Chondrocyte (in vitro differentiated cells): Measurements from ENCODE around the gene NMS. TPM values are rescaled to one million over a fixed set of nuclear protein-coding genes. Genes with fewer than 3 reads are reported as not detected.

Experiments
- DNase-seq: peaks from one replicate; pipeline ENCODE4 v3.0.0; 2021; ENCODE audit warnings: mixed read lengths, low spot score
- H3K27ac Mint-ChIP-seq: one replicate; pipeline ENCODE4 v1.8.0; 2021; ENCODE audit warnings: mild to moderate bottlenecking, moderate library complexity, mixed read lengths; ENCODE audit not compliant: unreplicated experiment
- H3K27me3 Mint-ChIP-seq: 2 replicates; pipeline ENCODE4 v1.8.0; 2021; ENCODE audit warnings: low read depth, mixed read lengths
- H3K36me3 Mint-ChIP-seq: 2 replicates; pipeline ENCODE4 v1.8.0; 2021; ENCODE audit warnings: low read depth, mixed read lengths
- H3K4me1 Mint-ChIP-seq: 2 replicates; pipeline ENCODE4 v1.8.0; 2021; ENCODE audit warnings: low read depth, mild to moderate bottlenecking, mixed read lengths
- H3K4me3 Mint-ChIP-seq: one replicate; pipeline ENCODE4 v1.8.0; 2021; ENCODE audit warnings: mild to moderate bottlenecking, moderate library complexity, mixed read lengths; ENCODE audit not compliant: unreplicated experiment
- H3K9me3 Mint-ChIP-seq: 2 replicates; pipeline ENCODE4 v1.8.0; 2021; ENCODE audit warnings: low read depth, mixed read lengths
- total RNA-seq: library from RNA; stranded (reverse); gene quantifications from 3 replicates; pipeline ENCODE4 v1.2.1, GENCODE V29; 2021
- TF ChIP-seq, protein P1 (sequence below): fragments of 200-600 bp; sonication (generic); IDR thresholded peaks from 2 replicates; pipeline ENCODE4 v1.5.0; 2021; ENCODE audit warnings: antibody characterized with exemption, mild to moderate bottlenecking, moderate library complexity

NMS gene
- total RNA-seq, 1 donor from 2014 or later, result not detected

DNA sequence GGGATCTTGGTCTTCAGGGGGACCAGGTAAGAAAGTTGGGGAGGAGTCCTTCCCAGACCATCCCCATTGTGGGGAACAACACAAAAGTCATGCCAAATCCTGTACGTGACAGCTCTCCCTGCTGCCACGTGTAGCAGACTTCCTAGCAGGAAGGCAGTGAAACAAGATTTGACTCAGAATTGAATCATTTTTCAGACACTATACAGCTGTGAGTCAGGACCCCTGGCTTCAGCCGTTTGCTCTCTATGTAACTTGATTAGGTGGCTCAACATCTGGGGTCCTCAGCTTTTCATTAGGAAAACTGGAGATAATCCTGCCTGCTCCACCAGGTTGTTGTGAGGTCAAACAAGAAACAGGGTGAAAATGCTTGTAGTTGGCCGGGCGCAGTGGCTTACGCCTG, 59.6 kb downstream of the NMS start:
- no peak overlapping the region for H3K27ac Mint-ChIP-seq
- H3K4me3 Mint-ChIP-seq, result no peak overlapping the region
- TF ChIP-seq, protein P1, sequence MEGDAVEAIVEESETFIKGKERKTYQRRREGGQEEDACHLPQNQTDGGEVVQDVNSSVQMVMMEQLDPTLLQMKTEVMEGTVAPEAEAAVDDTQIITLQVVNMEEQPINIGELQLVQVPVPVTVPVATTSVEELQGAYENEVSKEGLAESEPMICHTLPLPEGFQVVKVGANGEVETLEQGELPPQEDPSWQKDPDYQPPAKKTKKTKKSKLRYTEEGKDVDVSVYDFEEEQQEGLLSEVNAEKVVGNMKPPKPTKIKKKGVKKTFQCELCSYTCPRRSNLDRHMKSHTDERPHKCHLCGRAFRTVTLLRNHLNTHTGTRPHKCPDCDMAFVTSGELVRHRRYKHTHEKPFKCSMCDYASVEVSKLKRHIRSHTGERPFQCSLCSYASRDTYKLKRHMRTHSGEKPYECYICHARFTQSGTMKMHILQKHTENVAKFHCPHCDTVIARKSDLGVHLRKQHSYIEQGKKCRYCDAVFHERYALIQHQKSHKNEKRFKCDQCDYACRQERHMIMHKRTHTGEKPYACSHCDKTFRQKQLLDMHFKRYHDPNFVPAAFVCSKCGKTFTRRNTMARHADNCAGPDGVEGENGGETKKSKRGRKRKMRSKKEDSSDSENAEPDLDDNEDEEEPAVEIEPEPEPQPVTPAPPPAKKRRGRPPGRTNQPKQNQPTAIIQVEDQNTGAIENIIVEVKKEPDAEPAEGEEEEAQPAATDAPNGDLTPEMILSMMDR, result no peak
- peaks cover 2% of the 10 kb centered on the region for H3K9me3 Mint-ChIP-seq
- H3K36me3 Mint-ChIP-seq, result no peaks in the 10 kb centered on the region
- no peaks in the 10 kb centered on the region for H3K4me1 Mint-ChIP-seq
- peaks cover 16% of the 10 kb centered on the region for H3K27me3 Mint-ChIP-seq
- DNase-seq, result no peak

Other genes with a start within 250 kb of the NMS start
- gene LONRF2, start 148.0 kb upstream of the NMS start, total RNA-seq, result 1.7 to 1.8 TPM (median 1.7 TPM) in 3 replicates
- 9.8 to 11.1 TPM (median 10.8 TPM) in 3 replicates for gene CHST10, start 52.8 kb upstream of the NMS start, total RNA-seq
- 27.1 to 33.7 TPM (median 29.4 TPM) in 3 replicates for gene PDCL3, start 92.5 kb downstream of the NMS start, total RNA-seq